Fibroblast of the aortic adventitia (primary cell): Measurements from ENCODE around the gene TSSK2. TPM values are rescaled to one million over a fixed set of nuclear protein-coding genes. Genes with fewer than 3 reads are reported as not detected.
A peak's percentile ranks its signal among the peaks of the same experiment; 100 is the strongest.
"Not testable (repeated sequence)": the region's sequence is repeated elsewhere in the genome, so short reads cannot be mapped to it uniquely, and the experiment has no call there.

Experiments
- DNase-seq: peaks from one replicate; pipeline ENCODE4 v3.0.0-alpha.2; 2010; ENCODE audit warnings: low read depth
- H3K4me3 ChIP-seq: 2 replicates; pipeline ENCODE4 v1.5.1; 2011; ENCODE audit warnings: low read depth, mild to moderate bottlenecking, control low read depth, low read length, moderate library complexity
- total RNA-seq: library from RNA; depleted of rRNA; stranded (reverse); fragments of >200 nt; gene quantifications from 2 replicates; pipeline ENCODE4 v1.2.3, GENCODE V29; 2012; ENCODE audit warnings: low replicate concordance
- TF ChIP-seq, protein P1 (sequence below): IDR thresholded peaks from 2 replicates; pipeline ENCODE4 v1.5.1; 2011; ENCODE audit warnings: mild to moderate bottlenecking, low read length, control low read depth, inconsistent platforms; ENCODE audit not compliant: insufficient read depth

TSSK2 gene
- total RNA-seq, result not detected in 2 replicates

DNA sequence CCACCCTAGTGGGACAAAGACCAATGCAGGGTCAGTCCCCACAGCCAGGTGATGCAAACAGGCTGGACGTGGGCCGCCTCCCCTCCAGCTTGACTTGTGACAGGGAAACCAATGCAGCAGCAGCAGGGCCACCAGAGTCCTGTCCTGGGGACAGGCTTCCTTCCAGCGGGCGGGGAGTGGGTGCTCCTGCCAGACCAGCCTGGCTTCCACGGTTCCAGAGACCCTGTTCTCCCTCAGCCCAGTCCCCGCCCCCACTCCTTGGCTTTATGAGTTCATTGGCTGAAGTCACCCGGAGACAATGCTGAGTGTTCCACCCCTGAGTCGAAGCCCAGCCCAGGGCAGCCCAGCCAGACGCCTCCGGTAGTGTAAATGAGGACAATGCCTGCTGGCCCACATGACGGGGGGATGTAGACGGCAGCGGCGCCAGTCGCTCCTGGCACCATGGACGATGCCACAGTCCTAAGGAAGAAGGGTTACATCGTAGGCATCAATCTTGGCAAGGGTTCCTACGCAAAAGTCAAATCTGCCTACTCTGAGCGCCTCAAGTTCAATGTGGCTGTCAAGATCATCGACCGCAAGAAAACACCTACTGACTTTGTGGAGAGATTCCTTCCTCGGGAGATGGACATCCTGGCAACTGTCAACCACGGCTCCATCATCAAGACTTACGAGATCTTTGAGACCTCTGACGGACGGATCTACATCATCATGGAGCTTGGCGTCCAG, at the start of gene TSSK2:
Gene TSSK2, plus strand, starts transcription at position 350 of the 726 bp plus-strand sequence. Its CDS starts 92 bp downstream, at position 442.
- no peak for DNase-seq
- H3K4me3 ChIP-seq, result no peak within 1 kb of the TSS
- TF ChIP-seq, protein P1, sequence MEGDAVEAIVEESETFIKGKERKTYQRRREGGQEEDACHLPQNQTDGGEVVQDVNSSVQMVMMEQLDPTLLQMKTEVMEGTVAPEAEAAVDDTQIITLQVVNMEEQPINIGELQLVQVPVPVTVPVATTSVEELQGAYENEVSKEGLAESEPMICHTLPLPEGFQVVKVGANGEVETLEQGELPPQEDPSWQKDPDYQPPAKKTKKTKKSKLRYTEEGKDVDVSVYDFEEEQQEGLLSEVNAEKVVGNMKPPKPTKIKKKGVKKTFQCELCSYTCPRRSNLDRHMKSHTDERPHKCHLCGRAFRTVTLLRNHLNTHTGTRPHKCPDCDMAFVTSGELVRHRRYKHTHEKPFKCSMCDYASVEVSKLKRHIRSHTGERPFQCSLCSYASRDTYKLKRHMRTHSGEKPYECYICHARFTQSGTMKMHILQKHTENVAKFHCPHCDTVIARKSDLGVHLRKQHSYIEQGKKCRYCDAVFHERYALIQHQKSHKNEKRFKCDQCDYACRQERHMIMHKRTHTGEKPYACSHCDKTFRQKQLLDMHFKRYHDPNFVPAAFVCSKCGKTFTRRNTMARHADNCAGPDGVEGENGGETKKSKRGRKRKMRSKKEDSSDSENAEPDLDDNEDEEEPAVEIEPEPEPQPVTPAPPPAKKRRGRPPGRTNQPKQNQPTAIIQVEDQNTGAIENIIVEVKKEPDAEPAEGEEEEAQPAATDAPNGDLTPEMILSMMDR, result no peak

DNA sequence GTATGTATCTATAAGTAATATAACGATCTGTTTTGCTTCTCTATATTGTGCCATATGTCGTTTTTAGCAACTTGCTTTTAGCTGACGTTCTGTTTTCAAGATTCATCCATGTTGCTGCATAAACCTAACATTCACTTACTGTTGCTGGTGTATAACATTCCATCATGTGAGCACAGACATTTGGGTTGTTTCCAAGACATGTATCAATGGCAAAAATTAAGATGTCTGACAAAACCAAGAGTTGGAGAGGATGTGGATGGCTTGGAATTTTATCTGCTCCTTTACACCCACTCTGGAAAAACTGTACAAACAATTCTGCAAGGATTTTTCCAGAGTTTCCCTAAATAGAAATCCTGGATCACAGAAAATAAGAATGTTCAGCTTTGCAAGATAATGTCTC, 49.8 kb upstream of the TSSK2 start:
- DNase-seq, result peak; percentile 30
- no peak overlapping the region for H3K4me3 ChIP-seq
- TF ChIP-seq, protein P1, result no peak

DNA sequence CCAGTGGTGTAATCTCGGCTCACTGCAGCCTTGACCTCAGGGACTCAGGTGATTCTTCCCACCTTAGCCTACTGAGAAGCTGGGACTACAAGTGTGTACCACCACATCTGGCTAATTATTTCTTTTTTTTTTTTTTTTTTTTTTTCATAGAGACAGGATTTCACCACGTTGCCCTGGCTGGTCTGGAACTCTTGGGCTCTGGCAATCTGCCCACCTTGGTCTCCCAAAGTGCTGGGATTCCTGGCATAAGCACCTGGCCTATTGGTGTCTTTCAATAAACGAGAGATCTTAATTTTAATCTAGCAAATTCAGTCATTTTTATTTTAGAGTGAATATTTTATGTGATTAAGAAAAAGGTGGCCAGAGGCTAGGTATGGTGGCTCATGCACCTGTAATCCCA, 49.0 kb upstream of the TSSK2 start:
- TF ChIP-seq, protein P1, result no peak
- DNase-seq, result no peak
- no peak overlapping the region for H3K4me3 ChIP-seq

DNA sequence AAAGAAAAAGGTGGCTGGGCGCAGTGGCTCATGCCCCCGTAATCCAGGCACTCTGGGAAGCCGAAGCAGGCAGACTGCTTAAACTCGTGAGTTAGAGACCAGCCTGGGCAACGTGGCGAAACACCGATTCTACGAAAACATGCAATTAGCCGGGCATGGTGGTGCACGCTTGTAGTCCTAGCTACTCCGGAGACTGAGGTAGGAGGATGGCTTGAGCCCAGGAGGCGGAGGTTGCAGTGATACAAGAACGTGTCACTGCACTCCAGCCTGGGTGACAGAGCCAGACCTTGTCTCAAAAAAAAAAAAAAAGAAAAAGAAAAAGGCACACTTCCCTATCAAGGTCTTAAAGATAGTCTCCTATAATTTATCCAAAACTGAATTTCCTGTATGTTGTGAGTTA, 48.3 kb upstream of the TSSK2 start:
- TF ChIP-seq, protein P1, result no peak
- no peak for DNase-seq
- H3K4me3 ChIP-seq, result no peak overlapping the region

- not testable (repeated sequence) for DNase-seq
Observed at GRCh38 chr22:19084126-19084525, 47.0 kb upstream of the TSSK2 start.

DNA sequence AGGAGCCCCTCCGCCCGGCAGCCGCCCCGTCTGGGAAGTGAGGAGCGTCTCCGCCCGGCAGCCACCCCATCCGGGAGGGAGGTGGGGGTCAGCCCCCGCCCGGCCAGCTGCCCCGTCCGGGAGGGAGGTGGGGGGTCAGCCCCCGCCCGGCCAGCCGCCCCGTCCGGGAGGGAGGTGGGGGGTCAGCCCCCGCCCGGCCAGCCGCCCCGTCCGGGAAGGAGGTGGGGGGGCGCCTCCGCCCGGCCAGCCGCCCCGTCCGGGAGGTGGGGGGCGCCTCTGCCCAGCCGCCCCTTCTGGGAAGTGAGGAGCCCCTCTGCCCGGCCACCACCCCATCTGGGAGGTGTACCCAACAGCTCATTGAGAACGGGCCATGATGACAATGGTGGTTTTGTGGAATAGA, 46.5 kb upstream of the TSSK2 start:
- H3K4me3 ChIP-seq, DNase-seq: not testable (repeated sequence)

More at GRCh38 chr22:19084126-19084525, 47.0 kb upstream of the TSSK2 start:
- not testable (repeated sequence) for H3K4me3 ChIP-seq

DNA sequence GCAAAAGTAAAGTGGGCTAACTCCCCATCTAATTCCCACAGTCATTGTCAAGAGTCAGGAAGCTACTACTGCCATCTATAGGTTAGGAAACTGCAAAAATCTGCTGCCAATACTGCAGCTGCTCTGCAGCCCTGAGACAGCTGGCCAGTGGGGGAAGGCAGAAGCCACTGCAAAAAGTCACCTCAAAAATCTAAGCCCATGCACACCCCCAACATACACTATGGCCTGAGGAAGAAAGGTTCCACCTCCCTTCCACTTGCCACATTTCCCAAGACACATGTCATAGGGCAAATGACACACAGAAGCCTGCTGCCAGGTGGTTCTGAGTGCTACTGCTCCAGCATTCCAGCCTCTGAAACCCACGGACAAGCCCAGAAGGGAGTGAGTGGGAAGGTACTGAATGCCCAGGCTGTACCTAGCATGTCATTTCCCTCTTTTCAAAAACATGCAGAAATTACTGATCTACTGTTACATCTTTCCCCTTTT, 45.8 kb upstream of the TSSK2 start:
- TF ChIP-seq, protein P1, result peak; percentile 54
- peak; percentile 37 for DNase-seq

GRCh38 chr22:19086417-19086816, 44.7 kb upstream of the TSSK2 start:
- no peak for DNase-seq
- TF ChIP-seq, protein P1, result no peak
- no peak overlapping the region for H3K4me3 ChIP-seq

More for the DNA sequence above, 45.8 kb upstream of the TSSK2 start:
- H3K4me3 ChIP-seq, result no peak overlapping the region
